Measurements from ENCODE around the gene SYAP1. TPM values are rescaled to one million over a fixed set of nuclear protein-coding genes. Genes with fewer than 3 reads are reported as not detected.
A peak's percentile ranks its signal among the peaks of the same experiment; 100 is the strongest.

SYAP1 gene
- 14.9 and 16.8 TPM in 2 replicates for total RNA-seq

GRCh38 chrX:16719334-16720084 lies at the start of gene SYAP1:
SYAP1 (plus strand) TSS chrX:16719612; CDS start chrX:16719725, 113 bp downstream.
- Mint-ChIP-seq H3K9me3 (no peaks in the 10 kb centered on the region), H3K27me3 (no peaks in the 10 kb centered on the region), H3K4me3 (peak within 1 kb of the TSS; percentile 90), H3K36me3 (ENCODE audit: low read depth) (peaks cover 2% of the 10 kb centered on the region), H3K27ac (peak within 1 kb of the TSS; percentile 94), H3K4me1 (peaks cover 15% of the 10 kb centered on the region)
- ChIA-PET CTCF (no interaction called here), POLR2A (interaction anchor here (0.5 to 1.5 kb wide), 8 partner anchors 9 to 1045 kb away, joined by 3 to 7 read pairs (median 3); partner anchors contain the start of gene SCML1)
- ATAC-seq (ENCODE audit: low read depth) (peak; percentile 93), DNase-seq (peak; percentile 87)
- intact Hi-C loops (cut with micrococcal nuclease) = loop anchor here (1.0 to 10.0 kb wide), 10 partner anchors 8 to 1953 kb away; partner anchors contain the start of genes AP1S2, CA5B, FANCB and MOSPD2
- TF ChIP-seq CTCF (IDR thresholded peaks at IDR 0.05) = no peak

GRCh38 chrX:16671005-16671404 lies 48.4 kb upstream of the SYAP1 start:
- Mint-ChIP-seq H3K27ac (no peak overlapping the region), H3K4me1 (no peaks in the 10 kb centered on the region), H3K36me3 (ENCODE audit: low read depth) (peaks cover 9% of the 10 kb centered on the region), H3K27me3 (no peaks in the 10 kb centered on the region), H3K4me3 (no peak overlapping the region), H3K9me3 (no peaks in the 10 kb centered on the region)
- ChIA-PET POLR2A (no interaction called here), CTCF (no interaction called here)
- no peak for TF ChIP-seq CTCF (IDR thresholded peaks at IDR 0.05)
- intact Hi-C loops (cut with micrococcal nuclease) = no loop called here
- DNase-seq (no peak), ATAC-seq (ENCODE audit: low read depth) (no peak)

DNA sequence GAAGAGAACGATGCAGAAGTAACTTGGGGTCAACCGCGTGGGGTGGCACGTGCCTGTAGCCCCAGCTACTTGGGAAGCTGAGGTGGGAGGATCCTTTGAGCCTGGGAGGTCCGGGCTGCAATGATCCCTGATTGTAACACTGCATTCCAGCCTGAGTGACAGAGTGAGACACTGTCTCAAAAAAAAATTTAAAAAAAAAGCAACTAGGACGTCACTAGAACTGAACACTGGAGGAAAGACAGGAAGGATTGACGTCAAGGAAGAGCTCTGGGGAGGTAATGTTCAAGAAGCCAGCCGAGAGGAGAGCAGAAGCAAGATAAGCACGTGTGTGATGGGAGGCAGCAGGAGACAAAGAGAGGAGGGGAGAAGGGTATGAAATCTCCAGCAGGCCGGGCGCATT lies 40.7 kb upstream of the SYAP1 start:
- no peak for TF ChIP-seq CTCF (IDR thresholded peaks at IDR 0.05)
- ChIA-PET POLR2A (no interaction called here), CTCF (no interaction called here)
- Mint-ChIP-seq H3K36me3 (ENCODE audit: low read depth) (peaks cover 27% of the 10 kb centered on the region), H3K27me3 (no peaks in the 10 kb centered on the region), H3K27ac (no peak overlapping the region), H3K4me1 (no peaks in the 10 kb centered on the region), H3K9me3 (no peaks in the 10 kb centered on the region), H3K4me3 (no peak overlapping the region)
- DNase-seq (no peak), ATAC-seq (ENCODE audit: low read depth) (no peak)
- intact Hi-C loops (cut with micrococcal nuclease) = no loop called here

- ATAC-seq (ENCODE audit: low read depth) = no peak
- no peak for DNase-seq
- Mint-ChIP-seq H3K27me3 (no peaks in the 10 kb centered on the region), H3K4me3 (no peak overlapping the region), H3K36me3 (ENCODE audit: low read depth) (peaks cover 17% of the 10 kb centered on the region), H3K4me1 (no peaks in the 10 kb centered on the region), H3K9me3 (no peaks in the 10 kb centered on the region), H3K27ac (no peak overlapping the region)
- POLR2A ChIA-PET = no interaction called here
- intact Hi-C loops (cut with micrococcal nuclease) = no loop called here
- TF ChIP-seq CTCF (IDR thresholded peaks at IDR 0.05) = no peak
- CTCF ChIA-PET = no interaction called here
Measured at GRCh38 chrX:16683007-16683664, 36.3 kb upstream of the SYAP1 start.

GRCh38 chrX:16687514-16687913 lies 31.9 kb upstream of the SYAP1 start:
- no peaks in the 10 kb centered on the region for H3K27me3 Mint-ChIP-seq
- ChIA-PET CTCF (no interaction called here), POLR2A (interaction anchor here (0.7 kb wide), 1 partner anchor 15 kb away, joined by 9 read pairs; no protein-coding TSS in a partner anchor)
- DNase-seq (no peak), ATAC-seq (ENCODE audit: low read depth) (no peak)
- peaks cover 18% of the 10 kb centered on the region for H3K36me3 Mint-ChIP-seq (ENCODE audit: low read depth)
- H3K4me3 Mint-ChIP-seq = no peak overlapping the region
- H3K9me3 Mint-ChIP-seq = no peaks in the 10 kb centered on the region
- H3K27ac Mint-ChIP-seq = no peak overlapping the region
- intact Hi-C loops (cut with micrococcal nuclease) = no loop called here
- no peaks in the 10 kb centered on the region for H3K4me1 Mint-ChIP-seq
- no peak for TF ChIP-seq CTCF (IDR thresholded peaks at IDR 0.05)

All from activated B cell treated with CpG ODN at 0.5 μM for 24 hours (primary cell).